Tongue (tissue), 2 donors: ENCODE measurements around the gene MED15. TPM values are rescaled to one million over a fixed set of nuclear protein-coding genes. Genes with fewer than 3 reads are reported as not detected.
"Not testable (repeated sequence)": the region's sequence is repeated elsewhere in the genome, so short reads cannot be mapped to it uniquely, and the experiment has no call there.

Experiments
- DNase-seq: peaks from one replicate; pipeline ENCODE4 v3.0.0-alpha.2; 2015
- total RNA-seq: library from RNA; depleted of rRNA; stranded (reverse); fragments of >200 nt; gene quantifications from one replicate; pipeline ENCODE4 v1.2.3, GENCODE V29; 2014

MED15 gene
- total RNA-seq, 1 donor from 2014 or later: 38.5 TPM

DNA sequence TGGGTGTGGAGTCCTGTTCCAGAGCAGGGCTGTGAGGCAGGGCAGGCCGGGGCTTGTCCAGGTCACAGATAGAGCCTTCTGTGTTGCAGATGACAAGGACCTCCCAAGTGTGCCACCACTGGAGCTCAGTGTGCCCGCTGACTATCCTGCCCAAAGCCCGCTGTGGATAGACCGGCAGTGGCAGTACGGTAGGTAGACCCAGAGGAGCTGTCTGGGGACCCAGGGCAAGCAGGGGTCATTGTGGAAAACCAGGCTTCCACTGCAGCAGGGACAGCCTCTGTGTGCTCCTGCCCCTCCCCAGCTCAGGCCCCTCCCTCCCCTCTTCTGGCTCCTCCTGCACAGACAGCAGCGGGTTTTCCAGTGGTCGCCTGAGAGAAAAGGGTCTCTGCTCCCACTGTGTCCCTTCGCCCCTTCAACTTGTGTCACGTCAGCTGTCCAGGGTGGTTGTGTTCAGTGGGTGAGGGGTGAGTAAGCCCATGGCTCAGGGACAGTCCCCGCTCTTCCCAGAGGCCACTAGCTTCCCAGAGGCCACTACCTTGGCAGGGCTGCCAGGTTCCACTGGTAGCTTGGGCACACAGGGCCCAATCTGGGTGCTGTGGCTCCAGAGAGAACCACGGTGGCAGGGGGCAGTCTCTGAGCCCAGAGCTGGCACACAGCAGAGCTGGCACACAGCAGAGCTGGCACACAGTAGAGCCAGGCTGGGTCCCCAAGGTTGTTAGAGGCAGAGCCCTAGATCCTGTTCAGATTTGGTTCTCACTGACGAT is 78.4 kb downstream of the MED15 start:
- DNase-seq: no peak

DNA sequence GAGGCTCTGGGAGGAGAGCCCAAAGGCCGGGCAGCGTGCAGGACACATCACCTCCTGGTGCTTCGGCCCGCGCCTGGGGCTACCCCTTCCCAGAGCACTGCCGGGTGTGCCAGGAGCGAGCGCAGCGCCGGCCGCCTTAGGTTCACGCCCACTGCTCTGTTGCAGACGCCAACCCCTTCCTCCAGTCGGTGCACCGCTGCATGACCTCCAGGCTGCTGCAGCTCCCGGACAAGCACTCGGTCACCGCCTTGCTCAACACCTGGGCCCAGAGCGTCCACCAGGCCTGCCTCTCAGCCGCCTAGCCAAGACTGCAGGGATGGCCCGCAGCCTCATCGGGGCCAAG is 79.0 kb downstream of the MED15 start:
- no peak for DNase-seq

DNA sequence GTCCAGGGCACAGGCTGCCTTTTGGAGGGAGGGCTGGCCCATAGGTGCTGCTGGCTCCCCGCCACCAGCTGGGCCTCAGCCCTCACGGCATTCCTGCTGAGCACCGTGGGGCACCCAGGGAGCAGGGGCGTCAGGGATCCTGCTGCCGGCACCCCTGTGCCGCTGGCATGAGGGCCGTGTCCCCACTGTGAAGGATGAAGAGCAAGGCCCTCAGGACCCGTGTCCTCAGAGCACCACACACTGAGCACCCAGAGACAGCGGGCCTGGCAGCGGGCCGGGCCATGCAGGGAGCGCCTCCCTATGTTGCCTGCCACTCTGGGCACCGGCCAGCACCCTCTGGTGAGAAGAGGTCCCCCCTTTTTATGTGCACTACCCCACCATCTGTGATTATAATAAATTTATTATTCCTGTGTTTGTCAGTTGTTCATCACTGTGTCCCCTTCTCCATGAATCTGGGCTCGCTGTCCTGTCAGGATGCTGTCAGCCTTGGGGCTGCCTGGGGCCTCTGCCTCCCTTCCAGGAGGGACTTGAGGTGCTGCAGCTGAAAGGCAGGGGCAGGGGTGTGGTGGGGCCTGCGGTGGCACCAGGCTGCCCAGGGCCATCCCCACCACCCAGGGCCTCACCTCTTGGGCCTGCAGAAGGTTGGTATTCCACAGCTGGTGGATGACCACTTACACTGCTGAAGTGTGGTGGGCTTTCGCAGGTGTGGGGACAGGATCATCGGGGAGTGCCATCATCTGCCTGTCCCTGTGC is 80.0 kb downstream of the MED15 start:
- no peak for DNase-seq

DNA sequence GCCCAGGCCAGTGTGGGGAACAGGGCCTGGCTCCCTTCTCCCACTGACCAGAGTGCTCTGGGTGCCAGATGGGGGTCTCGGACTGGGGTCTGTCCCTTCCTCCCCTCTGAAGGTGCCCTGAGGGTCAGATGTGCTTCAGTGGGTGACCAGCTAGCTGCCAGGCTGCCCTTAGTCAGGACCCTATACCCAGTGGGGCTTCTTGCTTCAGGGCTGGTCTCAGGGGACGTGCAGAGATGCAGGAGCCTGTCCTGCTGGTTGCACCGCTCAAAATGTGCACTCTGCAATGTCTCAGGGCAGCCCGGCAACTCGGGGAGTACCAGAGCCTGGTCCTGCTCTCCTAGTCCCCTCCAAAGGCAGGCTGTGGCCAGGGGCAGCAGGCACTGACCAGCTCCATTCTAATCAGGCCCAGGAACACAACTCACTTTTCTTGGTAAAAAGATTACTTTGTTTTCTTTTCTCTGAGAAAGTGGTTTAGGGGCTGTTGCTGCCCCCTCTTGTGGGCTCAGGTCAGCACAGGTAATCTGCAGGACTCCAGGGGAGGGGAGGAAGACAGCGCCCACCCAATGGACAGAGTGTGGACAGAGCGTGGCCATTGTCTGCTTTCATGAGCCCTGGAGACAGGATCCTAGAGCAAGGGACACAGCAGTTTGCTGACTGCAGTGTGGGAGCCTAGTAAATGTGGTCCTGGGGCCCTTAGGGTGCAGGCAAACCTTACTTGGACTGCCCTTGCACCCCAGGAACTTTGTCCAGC is 80.9 kb downstream of the MED15 start:
- DNase-seq: no peak

DNA sequence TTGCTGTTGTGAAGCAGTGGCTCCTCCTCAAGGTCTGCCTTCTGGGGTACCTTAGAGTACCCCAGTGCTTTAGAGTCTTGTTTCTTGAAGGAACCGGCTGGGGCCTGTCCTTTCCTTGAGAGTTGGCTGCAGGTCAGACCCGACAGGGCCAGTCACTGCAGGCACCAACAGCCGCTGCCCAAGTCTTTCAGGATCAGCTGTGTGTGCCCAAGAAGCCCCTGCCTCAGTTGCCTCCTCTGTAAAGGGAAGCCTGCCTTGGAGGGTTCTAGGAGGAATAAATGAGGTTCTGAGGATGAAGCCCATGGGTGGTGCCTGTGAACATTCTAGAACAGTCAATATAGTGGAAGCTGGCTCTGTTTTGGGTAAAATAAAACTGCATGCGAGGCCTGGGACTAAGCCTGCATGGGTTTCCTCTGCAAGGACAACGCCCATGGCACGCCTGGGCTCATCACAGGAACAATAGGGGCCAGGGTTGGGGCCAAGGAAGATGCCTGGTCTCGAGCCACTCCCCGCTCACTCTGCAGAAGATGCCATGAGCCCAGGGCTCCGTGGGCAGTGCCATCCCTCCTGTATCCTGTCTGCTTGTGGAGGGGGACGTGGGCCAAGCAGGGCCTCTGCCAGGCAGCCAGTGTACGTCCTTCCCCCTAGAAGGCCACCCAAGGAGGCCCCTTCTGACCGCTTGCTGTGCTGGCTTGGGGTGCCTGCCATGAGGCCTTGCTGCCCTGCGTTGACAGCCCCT is 81.6 kb downstream of the MED15 start:
- DNase-seq: no peak

DNA sequence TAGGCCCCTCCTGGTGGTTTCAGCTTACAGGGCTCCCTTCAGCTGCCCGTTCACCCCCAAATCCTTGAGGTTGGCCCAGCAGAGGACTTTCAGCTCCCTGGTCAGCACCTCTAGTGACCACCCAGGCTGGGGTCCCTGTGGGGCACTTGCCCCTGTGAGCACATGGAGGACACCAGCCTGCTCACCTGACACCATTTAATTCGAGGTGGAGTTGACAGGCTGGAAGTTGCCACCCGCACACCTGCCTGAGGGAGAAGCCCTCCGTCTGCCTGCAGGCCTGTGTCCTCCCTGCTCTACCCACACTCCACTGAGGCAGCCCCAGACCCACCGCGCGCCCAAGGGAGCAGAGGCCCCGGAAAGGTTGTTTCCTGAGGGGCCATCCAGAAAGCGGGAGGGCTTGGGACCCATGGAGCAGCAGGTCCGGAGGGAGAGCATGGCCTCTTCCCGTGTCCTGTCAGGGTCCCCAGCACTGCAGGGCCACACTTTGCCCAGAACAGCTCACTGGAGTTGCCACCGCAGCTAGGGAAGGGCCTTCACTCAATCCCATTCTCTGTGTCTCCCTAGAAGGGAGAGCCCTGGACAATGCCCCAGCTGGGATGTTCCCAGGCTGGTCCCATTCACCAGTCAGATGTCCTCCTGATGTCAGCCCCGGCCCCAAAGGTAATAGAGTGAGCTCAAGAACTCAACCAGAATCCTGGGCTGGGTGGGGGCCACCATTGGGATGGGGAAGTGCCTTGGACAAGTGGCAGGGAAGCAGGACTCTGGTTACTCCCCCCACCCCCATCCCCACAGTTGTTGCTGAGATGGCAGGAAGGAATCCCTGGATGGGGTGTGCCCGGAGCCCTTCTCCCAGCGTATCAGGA is 82.4 kb downstream of the MED15 start:
- no peak for DNase-seq

DNA sequence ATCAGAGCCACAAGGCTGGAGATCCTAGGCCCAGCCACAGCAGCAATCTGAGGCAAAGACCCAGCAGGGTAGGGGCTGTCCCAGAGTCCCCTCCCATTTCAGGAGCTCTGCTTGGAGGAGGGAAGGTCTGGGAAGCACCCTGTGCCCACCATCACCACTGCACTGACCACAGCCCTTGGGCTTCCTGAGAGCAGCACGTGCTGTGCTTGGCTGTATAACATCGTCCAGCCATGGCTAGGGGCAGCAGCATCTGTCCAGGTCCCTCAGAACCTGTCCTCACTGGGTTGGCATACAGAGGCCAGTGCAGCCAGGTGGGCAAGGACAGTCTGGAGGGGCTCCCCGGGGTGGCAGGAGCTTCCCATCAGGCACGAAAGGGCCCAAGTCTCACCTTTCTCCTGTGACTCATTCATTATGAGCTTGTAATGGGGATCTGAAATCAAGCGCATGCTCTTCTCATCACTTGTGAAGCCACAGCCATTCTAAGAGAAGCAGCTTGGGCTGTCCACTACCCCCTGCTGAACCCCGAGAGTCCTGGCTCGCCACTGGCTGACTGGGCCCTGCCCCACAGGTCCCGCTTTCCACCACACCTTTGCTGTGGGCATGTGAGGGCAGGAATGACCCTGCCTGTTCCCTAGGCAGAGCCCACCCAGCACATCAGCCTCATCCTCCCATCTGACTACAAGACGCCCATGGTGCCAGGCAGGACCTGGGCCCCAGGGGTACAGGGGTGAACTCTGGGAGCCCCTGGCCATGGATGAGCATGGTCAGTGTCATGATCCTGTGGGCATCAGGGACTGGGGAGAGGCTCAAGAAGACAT is 83.3 kb downstream of the MED15 start:
- no peak for DNase-seq

DNA sequence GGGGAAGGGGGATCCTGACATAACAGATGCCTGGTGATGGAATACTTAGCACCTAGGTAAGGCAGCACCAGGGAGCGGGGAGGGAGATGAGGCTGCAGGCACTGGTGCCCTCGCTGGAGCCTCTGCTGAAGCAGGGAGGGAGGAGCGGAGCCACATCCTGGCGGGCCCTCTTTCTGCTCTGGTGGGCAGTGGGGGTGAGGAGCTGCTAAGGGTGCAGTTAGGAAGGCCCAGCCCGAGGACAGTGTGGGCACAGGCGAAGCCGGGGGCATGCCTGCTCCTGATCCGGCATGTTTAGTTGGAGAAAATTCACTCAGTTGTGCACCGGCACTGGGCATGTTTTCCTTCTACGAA is 83.9 kb downstream of the MED15 start:
- DNase-seq: no peak

DNA sequence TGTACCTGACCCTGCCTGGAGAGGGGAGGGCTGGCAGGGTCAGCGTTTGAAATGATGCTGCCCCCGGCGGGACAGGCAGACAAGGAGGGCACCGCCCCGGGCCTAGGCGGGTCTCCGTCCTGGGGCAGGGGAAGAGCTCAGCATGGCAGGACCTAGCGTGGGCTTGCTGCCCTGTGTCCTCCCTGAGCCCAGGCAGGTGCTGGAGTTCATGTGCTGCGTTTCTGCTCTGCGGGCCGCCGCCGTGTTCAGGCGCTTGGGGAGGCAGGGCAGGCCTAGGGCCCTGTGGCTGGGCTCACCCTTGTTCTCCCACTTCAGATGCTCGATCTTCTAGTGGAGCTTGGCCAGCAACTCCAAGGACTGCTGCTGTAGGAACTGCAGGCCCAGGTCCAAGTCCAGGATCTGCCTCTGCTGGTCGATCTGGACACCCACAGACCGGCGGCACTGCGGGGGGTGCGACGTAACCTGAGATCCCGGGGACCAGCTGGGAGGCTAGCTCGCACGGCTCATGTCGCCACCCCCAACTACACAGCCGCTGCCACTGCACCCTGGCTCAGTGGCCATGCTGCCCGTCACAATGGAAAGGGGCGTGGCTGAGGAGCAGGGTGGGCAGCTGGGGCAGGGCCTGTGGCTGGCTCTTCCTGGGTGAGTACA is 84.4 kb downstream of the MED15 start:
- peak; percentile 21 for DNase-seq

DNA sequence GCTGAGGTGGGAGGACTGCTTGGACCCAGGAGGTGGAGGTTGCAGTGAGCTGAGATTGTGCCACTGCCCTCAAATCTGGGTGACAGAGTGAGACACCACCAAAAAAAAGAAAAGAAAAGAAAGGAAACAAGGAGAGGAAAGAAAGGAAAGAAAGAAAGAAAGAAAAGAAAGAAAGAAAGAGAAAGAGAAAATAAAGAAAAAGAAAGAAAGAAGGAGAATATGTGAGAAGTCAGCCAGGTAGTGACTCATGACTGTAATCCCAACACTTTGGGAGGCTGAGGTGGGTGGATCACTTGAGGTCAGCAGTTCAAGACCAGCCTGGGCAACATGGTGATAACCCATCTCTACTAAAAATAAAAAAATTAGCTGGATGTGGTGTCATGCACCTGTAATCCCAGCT is 86.6 kb downstream of the MED15 start:
- not testable (repeated sequence) for DNase-seq

DNA sequence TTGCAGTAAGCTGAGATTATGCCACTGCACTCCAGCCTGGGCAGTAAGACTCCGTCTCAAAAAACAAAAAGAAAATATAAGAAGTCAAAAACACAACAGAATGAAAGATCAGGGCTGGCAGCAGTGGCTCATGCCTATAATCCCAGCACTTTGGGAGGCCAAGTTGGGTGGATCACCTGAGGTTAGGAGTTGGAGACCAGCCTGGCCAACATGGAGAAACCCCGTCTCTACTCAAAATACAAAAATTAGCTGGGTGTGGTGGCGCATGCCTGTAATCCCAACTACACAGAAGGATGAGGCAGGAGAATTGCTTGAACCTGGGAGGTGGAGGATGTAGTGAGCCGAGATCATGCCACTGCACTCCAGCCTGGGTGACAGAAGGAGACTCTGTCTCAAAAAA is 87.1 kb downstream of the MED15 start:
- not testable (repeated sequence) for DNase-seq

DNA sequence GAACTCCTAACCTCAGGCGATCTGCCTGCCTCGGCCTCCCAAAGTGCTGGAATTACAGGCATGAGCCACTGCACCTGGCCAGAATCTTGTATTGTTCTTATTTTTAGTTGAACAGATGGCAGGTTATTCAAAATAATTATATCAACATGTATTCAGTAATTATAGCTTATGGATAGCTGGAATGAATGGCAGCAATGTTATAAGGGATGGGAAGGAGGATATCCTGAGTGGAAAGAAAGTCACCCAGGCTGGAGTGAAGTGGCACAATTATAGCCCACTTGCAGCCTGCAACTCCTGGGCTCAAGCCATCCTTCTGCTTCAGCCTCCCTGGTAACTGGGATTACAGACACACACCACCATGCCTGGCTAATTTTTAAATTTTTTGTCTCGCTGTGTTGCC is 88.1 kb downstream of the MED15 start:
- DNase-seq: no peak

DNA sequence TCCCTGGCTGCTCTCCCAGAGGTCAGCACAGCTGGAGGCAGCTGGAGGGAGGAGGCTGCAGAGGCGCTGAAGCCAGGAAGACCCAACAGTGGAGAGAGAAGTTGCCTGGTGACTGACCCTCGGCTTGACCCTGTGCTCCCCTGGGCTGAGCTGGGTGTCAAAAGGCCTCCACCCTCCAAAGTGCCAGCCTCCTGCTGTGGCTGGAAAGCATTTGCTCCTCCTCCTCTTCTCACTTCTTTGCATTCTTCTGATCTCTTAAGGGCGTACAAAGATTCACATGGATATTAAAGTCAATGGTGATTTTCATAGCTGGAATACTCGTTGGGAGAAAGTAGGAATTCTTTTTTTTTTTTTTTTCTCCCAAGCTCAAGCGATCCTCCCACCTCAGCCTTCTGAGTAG is 91.7 kb downstream of the MED15 start:
- DNase-seq: peak; percentile 57

DNA sequence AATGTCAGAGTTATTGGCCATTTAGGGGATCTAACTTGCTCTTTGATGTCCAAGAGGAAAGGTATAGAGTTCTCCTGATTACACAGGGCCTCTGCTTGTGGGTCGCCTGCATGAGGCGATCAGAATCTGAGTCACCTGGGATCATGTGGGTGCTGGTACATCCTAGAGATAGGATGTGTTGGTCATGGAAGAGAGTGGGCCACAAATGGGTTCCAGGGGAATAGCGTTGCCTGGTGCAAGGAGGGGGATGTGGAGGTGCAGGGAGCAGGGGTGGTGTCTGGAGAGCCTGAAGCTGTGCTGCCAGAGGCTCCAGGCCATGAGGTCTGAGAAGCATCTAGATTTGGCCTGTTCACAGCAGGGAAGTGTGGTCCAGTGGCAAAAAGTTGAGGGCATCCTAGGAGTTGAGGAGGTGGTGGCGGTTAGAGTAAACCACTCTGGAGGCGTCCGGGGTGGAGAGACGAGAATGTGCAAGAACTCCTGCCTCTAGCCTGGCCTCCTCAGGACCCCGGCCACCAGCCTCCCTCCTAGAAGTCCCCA is 92.8 kb downstream of the MED15 start:
- no peak for DNase-seq

DNA sequence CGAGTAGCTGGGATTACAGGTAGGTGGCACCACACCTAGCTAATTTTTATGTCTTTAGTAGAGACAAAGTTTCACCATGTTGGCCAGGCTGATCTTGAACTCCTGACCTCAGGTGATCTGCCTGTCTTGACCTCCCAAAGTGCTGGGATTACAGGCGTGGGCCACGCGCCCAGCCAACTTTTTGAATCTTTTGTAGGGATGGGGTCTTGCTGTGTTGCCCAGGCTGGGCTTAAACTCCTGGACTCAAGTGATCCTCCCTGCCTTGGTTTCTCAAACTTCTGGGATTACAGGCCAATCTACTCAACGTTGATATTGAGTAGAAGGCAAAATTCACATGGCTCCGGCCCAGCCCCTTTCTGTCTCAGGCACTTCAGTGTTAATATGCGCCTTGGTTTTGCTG is 93.9 kb downstream of the MED15 start:
- no peak for DNase-seq

DNA sequence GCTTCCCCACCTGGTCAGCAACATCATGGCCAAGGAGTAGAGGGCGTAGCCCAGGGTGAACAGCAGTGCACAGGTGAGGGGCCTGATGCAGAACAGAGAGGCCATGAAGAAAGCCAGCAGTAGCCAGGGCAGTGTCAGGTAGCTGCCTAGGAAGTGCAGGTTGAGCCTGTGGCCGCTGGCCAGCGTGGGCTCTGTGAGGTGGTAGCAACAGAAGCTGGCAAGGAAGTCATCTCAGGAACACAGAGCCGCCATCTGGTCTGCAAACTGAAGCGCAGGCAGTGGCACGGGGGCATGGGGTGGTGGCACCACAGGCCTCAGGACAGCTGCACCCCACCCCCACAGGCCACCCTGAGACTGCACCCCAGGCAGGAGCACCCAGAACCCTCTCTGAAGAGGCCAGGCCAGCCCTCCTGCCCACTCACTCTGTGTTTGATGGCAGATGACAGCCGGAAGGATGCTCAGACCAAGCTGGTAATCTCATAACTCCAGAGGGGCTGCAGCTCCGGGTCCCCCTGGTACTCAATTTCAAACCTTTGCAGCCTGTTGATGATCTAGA is 95.3 kb downstream of the MED15 start:
- DNase-seq: no peak

DNA sequence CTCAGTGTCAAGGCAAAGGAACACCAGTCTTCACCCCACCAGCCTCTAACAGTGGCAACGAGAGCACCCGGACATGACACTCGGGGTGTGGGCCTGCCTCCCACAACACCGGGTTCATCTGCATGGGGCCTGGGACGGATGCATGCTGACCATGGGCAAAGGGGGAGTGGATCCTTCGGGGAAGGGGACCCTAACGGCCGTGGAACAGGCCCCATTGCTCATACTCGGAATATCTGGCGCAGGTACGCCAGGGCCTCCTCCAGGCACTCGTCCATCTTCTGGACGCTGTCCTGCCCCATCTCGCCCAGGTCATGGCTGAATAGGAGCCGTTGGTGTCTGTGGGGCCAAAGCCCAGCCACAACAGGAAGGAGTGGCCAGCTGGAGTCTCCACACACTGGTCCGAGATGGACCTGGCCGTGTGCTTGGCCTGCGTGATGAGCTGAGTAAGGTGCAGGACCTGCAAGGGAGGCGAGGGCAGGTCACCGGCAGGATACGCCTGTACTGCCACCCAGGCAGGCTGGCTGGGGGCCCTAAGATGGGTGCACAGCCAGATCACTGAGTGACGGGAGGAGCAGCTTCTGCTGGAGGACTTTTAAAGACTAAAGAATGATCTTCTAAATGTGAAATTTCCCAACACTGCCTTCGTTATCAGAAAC is 96.8 kb downstream of the MED15 start:
- no peak for DNase-seq

DNA sequence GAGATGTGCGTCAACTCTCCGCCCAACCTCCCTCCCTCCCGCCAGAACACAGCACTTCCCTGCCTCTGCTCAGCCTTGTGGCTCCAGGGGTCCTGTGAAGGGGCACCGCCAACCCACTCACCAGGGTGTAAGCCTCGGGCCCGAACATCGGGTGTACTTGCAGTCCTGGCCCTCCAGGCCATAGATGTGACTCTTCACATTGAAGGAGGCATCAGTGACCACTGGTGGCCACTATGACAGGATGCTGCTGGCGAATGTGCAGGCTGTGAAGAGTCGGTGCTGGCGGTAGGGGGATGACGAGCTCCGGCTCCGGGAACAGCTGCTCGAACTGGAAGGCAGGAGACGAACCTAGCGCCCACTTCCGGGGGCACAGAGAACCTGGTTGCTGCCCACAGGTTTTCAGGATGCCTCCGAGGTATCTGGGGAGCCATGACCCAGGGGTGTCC is 97.4 kb downstream of the MED15 start:
- DNase-seq: no peak

DNA sequence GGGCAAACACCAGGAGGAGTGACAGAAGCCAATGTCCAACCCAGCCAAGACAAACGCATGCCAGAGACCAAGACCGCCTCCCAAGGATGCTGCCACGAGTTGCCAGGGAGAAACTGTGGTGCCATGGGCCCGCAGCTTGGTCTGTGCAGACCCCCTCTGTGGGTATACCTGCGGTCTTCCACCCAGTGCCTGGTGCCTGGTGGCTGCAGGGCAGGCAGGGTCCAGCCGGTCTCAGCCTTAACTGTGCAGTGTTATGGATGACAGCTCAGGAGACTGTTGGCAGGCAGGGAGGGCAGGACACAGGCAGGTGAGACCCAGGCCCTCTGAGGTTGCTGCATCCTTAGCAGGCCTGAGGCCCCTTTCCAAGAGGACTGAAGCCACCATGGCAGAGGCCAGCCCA is 97.9 kb downstream of the MED15 start:
- no peak for DNase-seq
